GM23338 (cell line): ENCODE measurements around the gene PIGP. TPM values are rescaled to one million over a fixed set of nuclear protein-coding genes. Genes with fewer than 3 reads are reported as not detected.

Experiments
- ATAC-seq: fragments of 200-7000 bp; cut with Tn5 transposase; 3 replicates; pipeline ENCODE4 v1.9.1; 2020
- DNase-seq: peaks from one replicate; pipeline ENCODE4 v3.0.0-alpha.2; 2015; ENCODE audit warnings: low spot score
- H2AFZ ChIP-seq: fragments of 200-600 bp; sonication (generic); 2 replicates; pipeline ENCODE4 v1.8.0; 2016; ENCODE audit warnings: antibody characterized with exemption, mild to moderate bottlenecking, moderate library complexity
- H3F3A ChIP-seq: fragments of 200-600 bp; sonication (generic); replicated peaks from 2 replicates; pipeline ENCODE4 v1.8.0; 2017; ENCODE audit warnings: antibody characterized with exemption, mixed run types, low read depth
- H3K27ac ChIP-seq: fragments of 200-600 bp; sonication (generic); 2 replicates; pipeline ENCODE4 v1.6.1; 2016; ENCODE audit warnings: low read depth
- H3K27me3 ChIP-seq: fragments of 200-600 bp; sonication (generic); 2 replicates; pipeline ENCODE4 v1.8.0; 2016; ENCODE audit warnings: mild to moderate bottlenecking, mixed run types, moderate library complexity; ENCODE audit not compliant: insufficient read depth
- H3K36me3 ChIP-seq: fragments of 200-600 bp; sonication (generic); 2 replicates; pipeline ENCODE4 v1.8.0; 2016; ENCODE audit warnings: mild to moderate bottlenecking; ENCODE audit not compliant: insufficient read depth
- H3K4me1 ChIP-seq: fragments of 200-600 bp; sonication (generic); 2 replicates; pipeline ENCODE4 v1.8.0; 2016; ENCODE audit warnings: mild to moderate bottlenecking, moderate library complexity; ENCODE audit not compliant: insufficient read depth
- H3K4me2 ChIP-seq: fragments of 200-600 bp; sonication (generic); 2 replicates; pipeline ENCODE4 v1.7.1; 2017; ENCODE audit warnings: mixed run types
- H3K4me3 ChIP-seq: fragments of 200-600 bp; sonication (generic); 2 replicates; pipeline ENCODE4 v1.6.1; 2016; ENCODE audit warnings: mixed run types
- H3K79me2 ChIP-seq: fragments of 200-600 bp; sonication (generic); replicated peaks from 2 replicates; pipeline ENCODE4 v1.8.0; 2017; ENCODE audit warnings: mild to moderate bottlenecking; ENCODE audit not compliant: insufficient read depth
- H3K9me2 ChIP-seq: fragments of 200-600 bp; sonication (generic); 2 replicates; pipeline ENCODE4 v1.8.0; 2017; ENCODE audit not compliant: insufficient read depth
- H4K20me1 ChIP-seq: fragments of 200-600 bp; sonication (generic); replicated peaks from 2 replicates; pipeline ENCODE4 v1.8.0; 2017; ENCODE audit warnings: mild to moderate bottlenecking; ENCODE audit not compliant: insufficient read depth
- H3K27ac Mint-ChIP-seq: 2 replicates; pipeline ENCODE4 v1.8.0; 2020; ENCODE audit warnings: inconsistent platforms, mild to moderate bottlenecking, moderate library complexity, mixed read lengths
- H3K27me3 Mint-ChIP-seq: 3 replicates; pipeline ENCODE4 v1.8.0; 2022; ENCODE audit warnings: low read depth, mild to moderate bottlenecking, moderate library complexity, mixed read lengths, inconsistent platforms; ENCODE audit not compliant: insufficient read depth, poor library complexity
- H3K36me3 Mint-ChIP-seq: 3 replicates; pipeline ENCODE4 v1.8.0; 2021; ENCODE audit warnings: low read depth, mild to moderate bottlenecking, inconsistent platforms, moderate library complexity, mixed read lengths
- H3K4me1 Mint-ChIP-seq: 3 replicates; pipeline ENCODE4 v1.8.0; 2020; ENCODE audit warnings: mild to moderate bottlenecking, inconsistent platforms, mixed read lengths
- H3K4me3 Mint-ChIP-seq: 3 replicates; pipeline ENCODE4 v1.8.0; 2021; ENCODE audit warnings: moderate library complexity, mild to moderate bottlenecking, inconsistent platforms, mixed read lengths
- H3K9me3 Mint-ChIP-seq: 3 replicates; pipeline ENCODE4 v1.8.0; 2020; ENCODE audit warnings: moderate library complexity, mild to moderate bottlenecking, inconsistent platforms, mixed read lengths
- POLR2AphosphoS5 ChIP-seq: IDR thresholded peaks from 2 replicates; pipeline ENCODE4 v1.6.1; 2016; ENCODE audit warnings: antibody characterized with exemption, low read depth
- STAT1 ChIP-seq: IDR thresholded peaks from one replicate; pipeline ENCODE4 v1.6.1; 2016; ENCODE audit warnings: antibody characterized with exemption; ENCODE audit not compliant: unreplicated experiment
- polyA plus RNA-seq: library from polyadenylated mRNA; unstranded; fragments of >200 nt; fragmentation: Nextera tagmentation; extraction: Ambion mirVana; gene quantifications from 2 replicates; pipeline ENCODE4 v1.2.1, GENCODE V29; 2016
- total RNA-seq: library from RNA; depleted of rRNA; stranded (reverse); fragments of >200 nt; shearing (Covaris generic); gene quantifications from 2 replicates; pipeline ENCODE4 v1.2.3, GENCODE V29; 2014
- TF ChIP-seq, protein P1 (sequence below), 2 experiments: fragments of 200-600 bp in 1 of 2; sonication (generic) in 1 of 2; conservative IDR thresholded peaks; 2 replicates each; pipeline versions ENCODE4 v1.5.1 to v1.6.1; 2016 to 2017; ENCODE audit warnings: antibody characterized with exemption in 2 of 2, low read depth in 2 of 2, mild to moderate bottlenecking in 2 of 2, moderate library complexity in 1 of 2
- TF ChIP-seq, protein P2 (sequence below): IDR thresholded peaks from one replicate; pipeline ENCODE4 v1.6.1; 2018; ENCODE audit warnings: antibody characterized with exemption; ENCODE audit not compliant: unreplicated experiment

Gene PIGP
- total and polyA plus RNA-seq, 2 experiments from 2014 or later = 5.2 to 19.6 TPM

DNA sequence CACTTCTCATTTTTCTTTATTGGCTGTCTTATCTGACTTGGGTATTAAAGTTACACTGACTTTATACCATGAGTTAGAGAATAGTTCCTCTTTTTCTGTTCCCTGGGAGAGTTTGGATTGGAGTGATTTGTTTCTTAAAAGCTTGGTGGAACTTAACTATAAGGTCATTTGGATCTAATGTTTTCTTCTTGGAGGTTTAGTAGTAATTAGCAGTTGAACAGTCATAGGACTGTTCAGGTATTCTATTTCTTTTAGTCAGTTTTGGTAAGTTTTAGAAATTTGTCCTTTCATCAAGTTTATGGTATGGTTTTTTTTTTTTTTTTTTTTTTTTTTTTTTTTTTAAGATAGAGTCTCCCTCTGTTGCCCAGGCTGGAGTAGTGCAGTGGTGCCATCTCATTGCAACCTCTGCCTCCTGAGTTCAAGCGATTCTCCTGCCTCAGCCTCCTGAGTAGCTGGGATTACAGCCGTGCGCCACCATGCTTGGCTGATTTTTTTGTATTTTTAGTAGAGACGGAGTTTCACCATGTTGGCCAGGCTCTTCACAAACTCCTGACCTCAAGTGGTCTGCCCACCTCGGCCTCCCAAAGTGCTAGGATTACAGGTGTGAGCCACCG lies 6.4 kb upstream of the PIGP start:
- 0 out of 3 replicates have a peak, but pooled peaks cover 3% of the 10 kb centered on the region for H3K36me3 Mint-ChIP-seq
- peaks cover 1% of the 10 kb centered on the region; the same call in 2 of the 3 replicates for H3K4me1 Mint-ChIP-seq
- no peak overlapping the region for H3K4me3 Mint-ChIP-seq
- Histone ChIP-seq H3K4me1 (0 out of 2 replicates have a peak, but pooled peaks cover 4% of the 10 kb centered on the region), H4K20me1 (peaks cover 4% of the 10 kb centered on the region), H3K4me3 (no peak overlapping the region), H3K36me3 (no peaks in the 10 kb centered on the region), H3K27ac (no peak overlapping the region), H3K27me3 (peaks cover 20% of the 10 kb centered on the region), H3K4me2 (no peak overlapping the region), H2AFZ (no peak overlapping the region), H3K9me2 (no peaks in the 10 kb centered on the region), H3K79me2 (peaks cover 36% of the 10 kb centered on the region), H3F3A (no peaks in the 10 kb centered on the region)
- no peaks in the 10 kb centered on the region for H3K9me3 Mint-ChIP-seq
- no peak overlapping the region for H3K27ac Mint-ChIP-seq
- no peak for TF ChIP-seq STAT1
- TF ChIP-seq, protein P1, sequence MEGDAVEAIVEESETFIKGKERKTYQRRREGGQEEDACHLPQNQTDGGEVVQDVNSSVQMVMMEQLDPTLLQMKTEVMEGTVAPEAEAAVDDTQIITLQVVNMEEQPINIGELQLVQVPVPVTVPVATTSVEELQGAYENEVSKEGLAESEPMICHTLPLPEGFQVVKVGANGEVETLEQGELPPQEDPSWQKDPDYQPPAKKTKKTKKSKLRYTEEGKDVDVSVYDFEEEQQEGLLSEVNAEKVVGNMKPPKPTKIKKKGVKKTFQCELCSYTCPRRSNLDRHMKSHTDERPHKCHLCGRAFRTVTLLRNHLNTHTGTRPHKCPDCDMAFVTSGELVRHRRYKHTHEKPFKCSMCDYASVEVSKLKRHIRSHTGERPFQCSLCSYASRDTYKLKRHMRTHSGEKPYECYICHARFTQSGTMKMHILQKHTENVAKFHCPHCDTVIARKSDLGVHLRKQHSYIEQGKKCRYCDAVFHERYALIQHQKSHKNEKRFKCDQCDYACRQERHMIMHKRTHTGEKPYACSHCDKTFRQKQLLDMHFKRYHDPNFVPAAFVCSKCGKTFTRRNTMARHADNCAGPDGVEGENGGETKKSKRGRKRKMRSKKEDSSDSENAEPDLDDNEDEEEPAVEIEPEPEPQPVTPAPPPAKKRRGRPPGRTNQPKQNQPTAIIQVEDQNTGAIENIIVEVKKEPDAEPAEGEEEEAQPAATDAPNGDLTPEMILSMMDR (conservative IDR thresholded peaks at IDR 0.05; ENCODE audit: low read depth in 2 of 2) = peak; percentile 36 to 46; a peak in 3 of 4 replicates
- no peak for TF ChIP-seq POLR2AphosphoS5
- peak; percentile 28 for DNase-seq
- peak; percentile 47 for ATAC-seq
- peaks cover 12% of the 10 kb centered on the region for H3K27me3 Mint-ChIP-seq

DNA sequence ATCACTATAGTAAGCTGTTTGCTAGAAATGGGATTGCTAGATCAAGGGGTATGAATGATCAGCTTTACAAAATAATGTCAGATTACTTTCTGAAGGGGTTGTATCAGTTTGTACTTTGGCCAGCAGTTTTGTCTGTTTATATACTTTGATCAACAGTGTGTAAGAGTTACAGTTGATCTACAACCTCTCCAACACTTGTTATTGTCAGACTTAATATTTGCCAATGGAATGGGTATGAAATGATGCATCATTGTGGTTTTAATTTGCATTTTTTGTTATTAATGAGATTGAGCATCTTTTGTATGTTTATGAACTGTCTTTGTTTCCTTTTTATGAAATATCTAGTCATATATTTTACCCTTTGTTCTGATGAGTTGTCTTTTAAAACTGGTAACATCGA lies 4.5 kb upstream of the PIGP start:
- H3K27me3 ChIP-seq = peaks cover 32% of the 10 kb centered on the region
- H2AFZ ChIP-seq = no peak overlapping the region
- TF ChIP-seq, protein P2, sequence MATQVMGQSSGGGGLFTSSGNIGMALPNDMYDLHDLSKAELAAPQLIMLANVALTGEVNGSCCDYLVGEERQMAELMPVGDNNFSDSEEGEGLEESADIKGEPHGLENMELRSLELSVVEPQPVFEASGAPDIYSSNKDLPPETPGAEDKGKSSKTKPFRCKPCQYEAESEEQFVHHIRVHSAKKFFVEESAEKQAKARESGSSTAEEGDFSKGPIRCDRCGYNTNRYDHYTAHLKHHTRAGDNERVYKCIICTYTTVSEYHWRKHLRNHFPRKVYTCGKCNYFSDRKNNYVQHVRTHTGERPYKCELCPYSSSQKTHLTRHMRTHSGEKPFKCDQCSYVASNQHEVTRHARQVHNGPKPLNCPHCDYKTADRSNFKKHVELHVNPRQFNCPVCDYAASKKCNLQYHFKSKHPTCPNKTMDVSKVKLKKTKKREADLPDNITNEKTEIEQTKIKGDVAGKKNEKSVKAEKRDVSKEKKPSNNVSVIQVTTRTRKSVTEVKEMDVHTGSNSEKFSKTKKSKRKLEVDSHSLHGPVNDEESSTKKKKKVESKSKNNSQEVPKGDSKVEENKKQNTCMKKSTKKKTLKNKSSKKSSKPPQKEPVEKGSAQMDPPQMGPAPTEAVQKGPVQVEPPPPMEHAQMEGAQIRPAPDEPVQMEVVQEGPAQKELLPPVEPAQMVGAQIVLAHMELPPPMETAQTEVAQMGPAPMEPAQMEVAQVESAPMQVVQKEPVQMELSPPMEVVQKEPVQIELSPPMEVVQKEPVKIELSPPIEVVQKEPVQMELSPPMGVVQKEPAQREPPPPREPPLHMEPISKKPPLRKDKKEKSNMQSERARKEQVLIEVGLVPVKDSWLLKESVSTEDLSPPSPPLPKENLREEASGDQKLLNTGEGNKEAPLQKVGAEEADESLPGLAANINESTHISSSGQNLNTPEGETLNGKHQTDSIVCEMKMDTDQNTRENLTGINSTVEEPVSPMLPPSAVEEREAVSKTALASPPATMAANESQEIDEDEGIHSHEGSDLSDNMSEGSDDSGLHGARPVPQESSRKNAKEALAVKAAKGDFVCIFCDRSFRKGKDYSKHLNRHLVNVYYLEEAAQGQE = no peak
- Mint-ChIP-seq H3K27ac (no peak overlapping the region), H3K9me3 (peaks cover 3% of the 10 kb centered on the region; the same call in 1 of the 3 replicates), H3K36me3 (peaks cover 6% of the 10 kb centered on the region; the same call in 1 of the 3 replicates), H3K4me1 (peaks cover 8% of the 10 kb centered on the region; the same call in 2 of the 3 replicates), H3K27me3 (peaks cover 25% of the 10 kb centered on the region), H3K4me3 (no peak overlapping the region)
- H3F3A ChIP-seq = no peaks in the 10 kb centered on the region
- H3K4me1 ChIP-seq = 0 out of 2 replicates have a peak, but pooled peaks cover 5% of the 10 kb centered on the region
- no peak for ATAC-seq
- peaks cover 36% of the 10 kb centered on the region for H3K79me2 ChIP-seq
- H3K9me2 ChIP-seq = no peaks in the 10 kb centered on the region
- no peak for DNase-seq
- no peak overlapping the region for H3K27ac ChIP-seq
- H4K20me1 ChIP-seq = peaks cover 4% of the 10 kb centered on the region
- no peak overlapping the region for H3K4me3 ChIP-seq
- no peak overlapping the region for H3K4me2 ChIP-seq
- H3K36me3 ChIP-seq = no peaks in the 10 kb centered on the region
